GM18861 (cell line): ENCODE data around the gene CNTN5.
"Not testable (repeated sequence)": the region's sequence is repeated elsewhere in the genome, so short reads cannot be mapped to it uniquely, and the experiment has no call there.

ENCODE experiments used
- ATAC-seq: cut with Tn5 transposase; IDR thresholded peaks from one replicate; pipeline ENCODE4 v1.9.1; 2021; ENCODE audit not compliant: unreplicated experiment

CNTN5 gene

DNA sequence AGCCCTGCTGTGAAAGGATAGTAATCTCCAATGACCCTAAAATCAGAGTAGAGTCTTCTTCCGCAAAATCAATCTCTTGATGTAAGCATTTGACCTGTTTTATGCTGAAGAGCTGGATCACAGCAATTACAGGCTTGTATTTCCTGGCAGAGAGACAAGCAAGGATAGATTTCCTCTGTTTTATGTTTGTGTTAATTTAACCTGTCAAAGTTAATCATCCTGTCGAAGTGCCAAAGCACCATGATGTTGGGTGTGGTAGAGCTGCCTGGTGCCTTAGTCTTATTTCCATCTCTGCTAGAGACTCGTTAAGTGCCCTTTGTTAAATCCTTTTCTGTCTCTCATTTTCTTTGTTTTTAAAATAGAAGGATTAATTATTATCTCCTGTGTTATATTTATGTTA is 248.1 kb downstream of the CNTN5 start:
- no peak for ATAC-seq

- no peak for ATAC-seq
These were observed 250.8 kb downstream of the CNTN5 start for GRCh38 chr11:99271527-99271926.

DNA sequence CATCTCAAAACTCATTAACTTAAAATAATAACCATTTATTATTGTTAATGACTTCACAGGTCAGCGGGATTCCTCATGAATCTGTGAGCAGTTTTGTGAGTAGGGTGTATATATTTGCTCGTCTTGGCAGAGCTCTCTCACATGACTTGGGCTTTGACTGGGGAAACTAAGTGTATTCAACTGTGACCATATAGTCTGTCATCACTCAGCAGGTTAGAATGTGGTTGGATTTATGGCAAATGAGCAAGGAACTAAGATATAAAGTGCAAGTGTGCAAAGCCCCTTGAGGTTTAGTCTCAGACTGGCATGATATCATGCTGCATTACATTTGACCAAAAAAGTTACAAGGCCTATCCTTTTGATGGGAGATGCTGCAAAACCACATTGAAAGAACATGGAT is 254.8 kb downstream of the CNTN5 start:
- ATAC-seq: no peak

DNA sequence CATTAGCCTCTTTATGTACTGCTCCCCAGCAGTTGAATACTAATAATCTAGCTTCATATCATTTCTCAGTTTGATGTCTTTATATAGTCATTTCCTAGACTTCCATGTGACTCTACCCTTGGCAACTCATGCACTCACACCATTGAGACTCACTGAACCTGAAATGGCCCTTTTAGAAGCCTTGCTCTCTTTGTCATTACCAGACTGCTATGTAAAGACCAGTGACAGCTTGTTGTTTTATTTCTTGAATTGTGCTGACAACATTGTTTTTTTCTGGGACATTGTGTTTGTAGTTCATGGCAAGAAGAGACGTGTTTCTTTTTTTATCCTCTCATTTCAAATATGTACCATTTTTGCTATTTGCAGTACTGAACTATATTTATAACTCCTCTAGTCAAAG is 256.5 kb downstream of the CNTN5 start:
- no peak for ATAC-seq

- ATAC-seq: no peak
These were observed 258.5 kb downstream of the CNTN5 start for GRCh38 chr11:99279266-99279665.

- no peak for ATAC-seq
These were observed 260.6 kb downstream of the CNTN5 start for GRCh38 chr11:99281331-99281730.

DNA sequence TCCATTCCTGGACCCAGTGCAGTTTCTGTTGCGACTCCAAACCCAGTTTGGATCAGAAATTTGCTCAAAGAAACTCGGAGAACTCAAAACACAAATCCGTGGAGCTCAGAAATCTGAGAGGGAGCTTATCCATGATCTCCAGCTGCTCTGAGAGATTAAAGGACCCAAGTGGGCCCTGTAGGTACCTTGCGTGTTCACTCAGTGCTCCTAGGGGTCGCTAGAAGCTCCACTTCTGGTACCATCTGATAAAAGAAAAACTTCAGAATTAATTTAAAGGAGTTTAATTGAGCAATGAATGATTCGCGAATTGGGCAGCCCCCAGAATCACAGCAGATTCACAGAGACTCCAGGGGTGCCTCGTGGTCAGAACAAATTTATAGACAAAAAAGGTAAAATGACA is 277.2 kb downstream of the CNTN5 start:
- not testable (repeated sequence) for ATAC-seq

DNA sequence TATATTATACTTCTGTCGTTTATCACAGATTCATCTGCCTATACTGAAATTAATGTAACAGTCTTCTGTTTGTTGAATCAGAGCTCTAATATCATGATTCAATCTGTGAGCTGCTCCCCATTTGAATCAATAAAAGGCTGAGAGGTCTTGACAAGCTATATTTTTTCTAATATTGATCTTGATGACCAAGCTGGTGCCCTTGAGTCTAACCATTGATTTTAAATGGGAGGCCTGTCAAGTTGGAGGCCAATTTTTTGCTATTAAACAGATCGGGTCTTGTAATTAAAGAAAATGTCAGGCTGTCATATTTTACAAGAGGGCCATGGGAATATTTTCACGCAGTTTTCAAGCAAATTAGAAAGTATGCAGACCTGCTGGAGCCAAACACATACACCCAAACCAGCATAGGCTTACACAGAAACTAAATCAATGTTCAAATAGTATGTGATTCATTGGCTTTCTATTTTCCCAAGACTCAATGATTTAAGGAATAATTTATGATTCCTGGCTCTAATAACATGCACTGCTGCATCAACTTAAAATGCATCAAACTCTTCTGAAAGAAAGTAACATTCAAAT is 286.9 kb downstream of the CNTN5 start:
- ATAC-seq: no peak

DNA sequence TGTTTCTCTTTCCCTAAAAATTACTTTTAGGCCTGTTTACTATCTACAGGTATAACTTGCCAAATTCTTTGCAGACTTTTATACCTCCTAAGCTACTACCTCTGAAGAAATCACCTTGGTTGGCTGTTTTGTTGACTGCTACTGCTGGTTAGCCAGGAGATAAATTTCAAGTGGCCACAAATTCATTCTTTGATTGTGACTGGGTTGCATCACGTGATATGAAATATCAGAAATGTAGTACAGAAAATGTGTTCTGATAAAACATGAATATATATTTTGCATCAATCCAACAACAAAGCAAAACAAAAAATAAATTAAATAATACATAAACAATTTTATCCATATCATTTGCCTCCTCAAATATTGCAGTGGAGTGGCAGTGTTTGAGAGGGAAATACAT is 291.1 kb downstream of the CNTN5 start:
- no peak for ATAC-seq

GRCh38 chr11:99316776-99317520 is 296.2 kb downstream of the CNTN5 start:
- no peak for ATAC-seq

- ATAC-seq: no peak
These were observed 300.1 kb downstream of the CNTN5 start for GRCh38 chr11:99320769-99321290.

DNA sequence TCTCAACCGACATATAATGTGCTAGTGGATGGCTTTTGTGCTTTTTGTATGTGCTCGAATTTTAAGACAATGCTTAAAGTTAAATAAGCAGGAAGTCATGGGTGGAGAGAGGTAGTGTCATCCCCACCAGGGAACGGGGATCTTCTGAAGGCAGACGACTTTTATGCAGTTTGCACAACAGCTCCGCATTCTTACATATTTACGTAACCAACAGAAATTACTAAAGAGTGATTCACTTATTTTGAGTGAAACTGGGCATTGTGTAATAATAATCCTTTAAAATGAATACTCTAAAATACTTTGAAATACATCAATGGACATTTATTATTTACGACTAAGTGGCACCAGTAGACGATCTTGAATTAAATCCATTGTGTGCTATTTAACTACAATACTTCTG is 305.1 kb downstream of the CNTN5 start:
- no peak for ATAC-seq

GRCh38 chr11:99327066-99327465 is 306.3 kb downstream of the CNTN5 start:
- ATAC-seq: no peak

- ATAC-seq: no peak
These were observed 306.8 kb downstream of the CNTN5 start for GRCh38 chr11:99327527-99327926.

DNA sequence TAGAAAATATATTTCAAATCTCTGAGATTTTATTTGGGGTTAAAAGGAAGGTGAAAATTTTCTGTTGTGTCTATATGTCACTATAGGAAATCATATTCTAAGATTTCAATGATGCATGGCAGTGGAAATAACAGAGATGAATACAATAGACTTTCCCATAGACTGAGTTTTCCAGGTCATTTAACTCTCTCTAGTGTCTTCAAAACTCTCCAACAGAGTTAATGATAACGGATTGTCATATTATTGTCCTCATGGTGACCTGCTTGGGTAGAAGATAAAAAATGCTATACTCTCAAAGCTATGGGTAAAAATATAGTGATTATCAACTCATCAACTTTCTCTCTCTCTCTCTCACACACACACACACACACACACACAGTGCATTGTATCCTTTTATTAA is 312.9 kb downstream of the CNTN5 start:
- ATAC-seq: no peak

DNA sequence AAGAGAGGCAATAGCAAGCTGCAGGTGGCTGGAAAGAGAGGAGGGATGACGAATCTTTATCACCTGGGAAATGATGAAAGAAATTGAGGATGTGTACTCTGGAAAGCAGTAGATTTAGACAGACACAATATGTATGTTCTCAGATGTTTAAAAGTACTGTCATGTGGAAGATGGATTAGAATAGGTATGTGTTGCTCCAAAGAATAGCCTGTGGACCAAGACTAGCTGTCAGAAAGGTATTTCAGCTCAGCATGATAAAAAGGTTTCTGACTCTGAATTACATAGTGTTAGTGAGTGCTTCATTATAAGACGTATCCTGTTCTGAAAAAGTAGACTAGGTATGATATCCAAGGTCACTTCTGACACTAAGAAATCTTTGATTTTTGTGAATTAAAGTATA is 322.4 kb downstream of the CNTN5 start:
- no peak for ATAC-seq

- ATAC-seq: no peak
These were observed 328.5 kb downstream of the CNTN5 start for GRCh38 chr11:99349151-99349673.

DNA sequence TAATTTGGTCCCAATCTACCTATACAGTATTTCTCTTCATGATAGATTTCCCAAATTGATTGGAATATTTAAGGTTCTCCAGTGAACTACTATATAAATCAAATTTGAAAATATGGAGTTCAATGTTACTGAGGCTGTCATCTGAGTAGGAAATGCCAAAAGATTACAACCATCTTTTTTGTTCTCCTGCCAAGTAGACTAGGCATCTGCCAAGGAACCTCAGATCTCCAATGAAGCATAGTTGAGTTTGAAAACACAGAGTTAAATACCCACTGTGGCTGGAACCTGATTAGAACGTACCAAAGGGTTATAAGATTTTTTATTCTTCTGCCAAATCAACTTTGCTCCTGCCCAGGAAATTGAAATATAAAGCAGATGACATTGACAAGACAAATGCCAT is 330.9 kb downstream of the CNTN5 start:
- ATAC-seq: no peak

DNA sequence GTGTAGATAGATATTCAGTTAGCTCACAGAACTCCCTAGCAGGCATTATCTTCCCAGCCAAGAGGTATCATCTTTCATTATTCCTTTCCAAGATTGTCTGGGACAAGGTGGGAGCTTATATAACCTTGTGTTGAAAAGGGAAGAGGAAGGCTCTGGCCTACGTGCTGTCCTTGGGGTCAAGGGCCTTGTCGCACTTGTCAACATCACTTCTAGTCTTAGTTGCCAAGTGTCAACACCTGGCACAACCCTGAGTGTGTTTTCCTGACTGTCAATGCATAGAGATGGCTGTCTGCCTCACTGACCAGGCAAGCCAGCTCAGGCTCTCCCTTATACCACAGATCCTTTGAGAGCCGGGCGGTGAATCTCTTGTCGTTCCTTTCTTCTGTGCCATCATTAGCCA is 331.9 kb downstream of the CNTN5 start:
- ATAC-seq: no peak

GRCh38 chr11:99366546-99366945 is 345.8 kb downstream of the CNTN5 start:
- no peak for ATAC-seq

DNA sequence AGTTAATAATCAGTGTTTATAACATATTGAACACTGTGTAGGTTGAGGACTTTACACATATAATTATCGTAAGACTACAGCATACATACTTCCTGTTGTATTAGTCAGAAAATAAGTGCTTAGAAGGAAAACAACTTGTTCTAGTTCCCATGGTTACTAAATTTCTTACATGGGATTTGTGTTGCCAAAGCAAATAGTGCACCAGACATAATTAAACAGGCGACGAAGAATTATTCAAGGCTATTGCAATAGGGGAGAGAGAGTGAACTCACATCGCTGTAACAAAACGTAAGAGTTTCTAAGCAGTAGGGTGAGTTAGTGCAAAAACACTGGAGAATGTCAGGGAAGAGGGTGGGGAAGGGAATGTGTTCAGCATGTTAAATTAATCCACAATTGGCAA is 347.8 kb downstream of the CNTN5 start:
- no peak for ATAC-seq

DNA sequence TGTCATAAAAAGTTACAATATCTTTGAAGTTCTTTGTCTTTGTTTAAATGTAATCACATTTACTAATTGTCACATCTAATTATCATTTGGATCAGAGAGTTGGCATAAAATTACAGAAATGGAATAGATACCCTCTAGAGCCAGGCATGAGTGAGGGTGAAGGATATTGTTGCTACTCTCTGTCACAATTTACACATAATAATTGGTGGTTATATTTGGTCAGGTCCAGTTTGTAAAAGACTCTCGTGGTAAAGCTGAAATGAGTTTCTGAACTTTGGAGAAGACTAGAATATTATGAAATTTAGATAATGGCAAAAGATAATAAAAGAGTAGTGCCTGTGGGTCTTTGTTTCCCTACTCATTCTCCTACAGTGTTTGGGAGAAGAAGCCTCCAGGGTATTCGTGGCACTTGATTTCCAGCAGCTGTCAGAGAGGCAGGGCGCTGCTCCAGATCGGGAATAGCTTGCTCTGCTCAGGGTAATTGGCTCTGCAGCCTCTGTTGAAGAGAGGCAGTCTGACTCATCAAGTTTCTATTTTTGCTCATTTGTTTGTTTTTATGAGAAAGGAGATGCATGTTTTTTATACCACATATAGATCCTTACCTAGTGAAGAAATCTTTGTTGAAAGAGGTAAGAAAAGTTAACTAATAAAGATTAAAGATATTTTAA is 349.9 kb downstream of the CNTN5 start:
- ATAC-seq: no peak
